ENCODE measurements around the gene BLMH.

DNA sequence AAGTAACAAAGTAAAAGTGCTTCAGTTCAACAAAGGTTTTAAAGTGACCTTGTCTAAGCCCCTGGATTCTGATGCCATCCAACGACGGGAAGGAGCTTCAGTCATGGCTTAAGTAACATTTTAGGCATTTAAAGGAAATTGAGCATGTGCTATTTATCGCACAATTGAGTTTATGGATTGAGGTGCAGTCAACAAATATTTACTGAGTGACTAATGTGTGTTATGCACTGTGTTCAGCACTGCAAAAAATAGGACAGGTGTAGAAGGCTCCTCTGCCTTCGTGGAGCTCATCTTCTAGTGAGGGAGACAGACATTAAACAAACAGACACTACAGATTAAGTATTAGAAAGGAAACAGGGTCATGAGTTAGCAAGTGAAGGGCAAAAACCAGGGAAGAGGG lies 29.6 kb upstream of the BLMH start:
- TF ChIP-seq, protein P1, sequence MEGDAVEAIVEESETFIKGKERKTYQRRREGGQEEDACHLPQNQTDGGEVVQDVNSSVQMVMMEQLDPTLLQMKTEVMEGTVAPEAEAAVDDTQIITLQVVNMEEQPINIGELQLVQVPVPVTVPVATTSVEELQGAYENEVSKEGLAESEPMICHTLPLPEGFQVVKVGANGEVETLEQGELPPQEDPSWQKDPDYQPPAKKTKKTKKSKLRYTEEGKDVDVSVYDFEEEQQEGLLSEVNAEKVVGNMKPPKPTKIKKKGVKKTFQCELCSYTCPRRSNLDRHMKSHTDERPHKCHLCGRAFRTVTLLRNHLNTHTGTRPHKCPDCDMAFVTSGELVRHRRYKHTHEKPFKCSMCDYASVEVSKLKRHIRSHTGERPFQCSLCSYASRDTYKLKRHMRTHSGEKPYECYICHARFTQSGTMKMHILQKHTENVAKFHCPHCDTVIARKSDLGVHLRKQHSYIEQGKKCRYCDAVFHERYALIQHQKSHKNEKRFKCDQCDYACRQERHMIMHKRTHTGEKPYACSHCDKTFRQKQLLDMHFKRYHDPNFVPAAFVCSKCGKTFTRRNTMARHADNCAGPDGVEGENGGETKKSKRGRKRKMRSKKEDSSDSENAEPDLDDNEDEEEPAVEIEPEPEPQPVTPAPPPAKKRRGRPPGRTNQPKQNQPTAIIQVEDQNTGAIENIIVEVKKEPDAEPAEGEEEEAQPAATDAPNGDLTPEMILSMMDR (IDR thresholded peaks at IDR 0.05) = no peak
- no peak for TF ChIP-seq POLR2A (IDR thresholded peaks at IDR 0.05)
